HG03175 (cell line): Measurements from ENCODE around the gene CFAP57.

Experiments used
- ATAC-seq: cut with Tn5 transposase; IDR thresholded peaks from one replicate; pipeline ENCODE4 v1.9.1; 2021; ENCODE audit warnings: mild to moderate bottlenecking, moderate library complexity; ENCODE audit not compliant: unreplicated experiment

CFAP57 gene

GRCh38 chr1:43293896-43294760, 122.0 kb downstream of the CFAP57 start:
- no peak for ATAC-seq

GRCh38 chr1:43294761-43295160, 122.6 kb downstream of the CFAP57 start:
- ATAC-seq: no peak

- no peak for ATAC-seq
These were observed 124.1 kb downstream of the CFAP57 start for GRCh38 chr1:43296207-43296606.

GRCh38 chr1:43298055-43298454, 125.9 kb downstream of the CFAP57 start:
- ATAC-seq: no peak

- no peak for ATAC-seq
These were observed 127.0 kb downstream of the CFAP57 start for GRCh38 chr1:43299101-43299500.

GRCh38 chr1:43300378-43301094, 128.4 kb downstream of the CFAP57 start, which contains the start of gene TIE1:
Gene TIE1, plus strand, starts transcription at chr1:43300982. Its CDS starts 90 bp downstream, at chr1:43301072.
- ATAC-seq: no peak

GRCh38 chr1:43302201-43302600, 130.1 kb downstream of the CFAP57 start:
- ATAC-seq: no peak

- ATAC-seq: no peak
These were observed 130.8 kb downstream of the CFAP57 start for GRCh38 chr1:43302721-43303470.

GRCh38 chr1:43303471-43304313, 131.6 kb downstream of the CFAP57 start:
- ATAC-seq: no peak
